Left lung (tissue), 10 donors: ENCODE results near the gene PDE3B. TPM values are rescaled to one million over a fixed set of nuclear protein-coding genes. Genes with fewer than 3 reads are reported as not detected.

ENCODE experiments used
- ATAC-seq: fragments of 200-7000 bp; cut with Tn5 transposase; one replicate; pipeline ENCODE4 v1.9.1; 2020; ENCODE audit warnings: moderate library complexity
- DNase-seq, 4 donors: peaks; one replicate each; pipeline ENCODE4 v3.0.0-alpha.2; 2013 to 2020
- H3K27ac ChIP-seq, 2 donors: fragments of 200-600 bp; sonication (generic) in 1 of 2; one replicate each; pipeline versions ENCODE4 v1.5.0 to v1.8.0; 2020 to 2021
- H3K27me3 ChIP-seq, 2 donors: fragments of 200-600 bp; sonication (generic) in 1 of 2; one replicate each; pipeline versions ENCODE4 v1.5.0 to v1.8.0; 2020 to 2021
- H3K36me3 ChIP-seq, 2 donors: fragments of 200-600 bp; sonication (generic) in 1 of 2; one replicate each; pipeline versions ENCODE4 v1.5.0 to v1.8.0; 2020 to 2021
- H3K4me1 ChIP-seq, 2 donors: fragments of 200-600 bp; one replicate each; pipeline ENCODE4 v1.8.0; 2021
- H3K4me3 ChIP-seq, 2 donors: fragments of 200-600 bp; sonication (generic) in 1 of 2; one replicate each; pipeline versions ENCODE4 v1.5.0 to v1.8.0; 2020 to 2021; ENCODE audit warnings: mild to moderate bottlenecking in 1 of 2
- H3K9me3 ChIP-seq, 2 donors: fragments of 200-600 bp; sonication (generic) in 1 of 2; one replicate each; pipeline versions ENCODE4 v1.5.0 to v1.8.0; 2020 to 2021
- intact Hi-C, 2 donors: fragments of 100-400 bp; cut with DNase I; formaldehyde crosslinking; loops; one replicate each; pipeline versions ENCODE4 v1.11.2 to v1.14.2; 2022
- polyA plus RNA-seq, 6 donors: library from polyadenylated mRNA; unstranded; fragments of 120-200 nt; gene quantifications; one replicate each; pipeline ENCODE4 v1.2.1, GENCODE V29; 2013; ENCODE audit not compliant: insufficient read length in 6 of 6
- total RNA-seq, 2 donors: library from RNA; stranded (reverse); fragmentation: NEBNext Ultra II Directional; extraction: Animal tissue kit (Norgen Biotek cat#: 25700); gene quantifications; one replicate each; pipeline ENCODE4 v1.2.1, GENCODE V29; 2021
- TF ChIP-seq, protein P1 (sequence below), 2 donors: fragments of 200-600 bp; sonication (generic) in 1 of 2; IDR thresholded peaks; one replicate each; pipeline versions ENCODE4 v1.5.0 to v1.8.0; 2021; ENCODE audit warnings: antibody characterized with exemption in 2 of 2
- donor health status: DM: no; HTN: yes; CAD: no.
- donor health status: DM: no; HTN: no; CAD: no.

The PDE3B gene
- total and polyA plus RNA-seq, 8 donors: 17.0 to 36.2 (median 30.9) TPM

DNA sequence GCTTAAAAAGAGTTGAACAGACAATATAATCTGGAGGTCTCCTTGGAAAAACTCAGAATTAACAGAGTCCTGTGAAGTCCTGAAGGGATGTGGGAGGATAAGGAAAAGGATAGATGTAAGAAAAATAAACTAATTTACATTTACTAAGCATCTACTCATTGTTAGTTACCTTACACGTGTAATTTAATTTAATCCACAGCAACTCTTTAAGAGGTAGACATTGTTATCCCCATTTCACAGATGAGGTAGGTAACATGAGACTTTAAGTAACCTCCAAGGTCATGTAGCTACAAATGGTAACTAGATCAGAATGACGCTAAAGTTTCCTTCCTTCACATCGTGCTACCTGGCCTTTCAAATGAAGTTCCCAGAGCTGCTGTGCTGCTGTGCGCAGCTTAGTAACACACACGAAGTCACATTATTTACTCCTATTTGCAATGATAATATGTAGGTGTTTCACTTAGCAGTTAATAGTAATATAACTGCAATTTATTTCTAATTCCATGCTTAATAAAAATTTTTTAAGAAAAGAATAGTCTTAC, 5.7 kb upstream of the PDE3B start:
- no peak overlapping the region for H3K27ac ChIP-seq
- no peak for ATAC-seq

DNA sequence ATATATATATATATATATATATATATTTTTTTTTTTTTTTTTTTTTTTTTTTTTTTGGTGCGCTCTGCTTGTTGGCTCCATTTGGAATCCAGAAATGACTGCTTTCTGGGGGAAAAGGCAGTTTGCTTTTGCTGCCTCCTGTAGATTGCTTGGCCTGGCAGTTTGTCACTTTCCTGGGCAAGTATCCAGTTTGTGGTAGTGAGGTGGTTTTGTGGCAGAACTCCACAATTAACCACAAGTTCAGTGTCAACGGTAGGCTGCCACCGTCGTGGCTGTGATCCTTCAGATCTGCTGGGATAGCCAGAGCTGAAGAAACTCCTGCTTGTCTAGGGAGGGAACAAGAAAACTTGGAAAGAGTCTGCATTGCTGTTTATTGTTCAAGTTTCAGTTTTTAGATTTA, 5.0 kb upstream of the PDE3B start:
- Histone ChIP-seq H3K27me3 (no peaks in the 10 kb centered on the region), H3K36me3 (no peaks in the 10 kb centered on the region), H3K4me1 (peaks cover 0 to 57% of the 10 kb centered on the region in 2 donors), H3K4me3 (no peak overlapping the region), H3K27ac (no peak overlapping the region), H3K9me3 (no peaks in the 10 kb centered on the region)
- intact Hi-C loops: no loop called here
- ATAC-seq (no peak), DNase-seq (no peak)
- TF ChIP-seq, protein P1, sequence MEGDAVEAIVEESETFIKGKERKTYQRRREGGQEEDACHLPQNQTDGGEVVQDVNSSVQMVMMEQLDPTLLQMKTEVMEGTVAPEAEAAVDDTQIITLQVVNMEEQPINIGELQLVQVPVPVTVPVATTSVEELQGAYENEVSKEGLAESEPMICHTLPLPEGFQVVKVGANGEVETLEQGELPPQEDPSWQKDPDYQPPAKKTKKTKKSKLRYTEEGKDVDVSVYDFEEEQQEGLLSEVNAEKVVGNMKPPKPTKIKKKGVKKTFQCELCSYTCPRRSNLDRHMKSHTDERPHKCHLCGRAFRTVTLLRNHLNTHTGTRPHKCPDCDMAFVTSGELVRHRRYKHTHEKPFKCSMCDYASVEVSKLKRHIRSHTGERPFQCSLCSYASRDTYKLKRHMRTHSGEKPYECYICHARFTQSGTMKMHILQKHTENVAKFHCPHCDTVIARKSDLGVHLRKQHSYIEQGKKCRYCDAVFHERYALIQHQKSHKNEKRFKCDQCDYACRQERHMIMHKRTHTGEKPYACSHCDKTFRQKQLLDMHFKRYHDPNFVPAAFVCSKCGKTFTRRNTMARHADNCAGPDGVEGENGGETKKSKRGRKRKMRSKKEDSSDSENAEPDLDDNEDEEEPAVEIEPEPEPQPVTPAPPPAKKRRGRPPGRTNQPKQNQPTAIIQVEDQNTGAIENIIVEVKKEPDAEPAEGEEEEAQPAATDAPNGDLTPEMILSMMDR (IDR thresholded peaks at IDR 0.05): no peak

More for the DNA sequence above, 5.7 kb upstream of the PDE3B start:
- TF ChIP-seq, protein P1 (IDR thresholded peaks at IDR 0.05): no peak
- peaks cover 0 to 54% of the 10 kb centered on the region in 2 donors for H3K4me1 ChIP-seq
- DNase-seq: no peak
- intact Hi-C loops: no loop called here
- no peak overlapping the region for H3K4me3 ChIP-seq
- no peaks in the 10 kb centered on the region for H3K27me3 ChIP-seq
- no peaks in the 10 kb centered on the region for H3K36me3 ChIP-seq
- no peaks in the 10 kb centered on the region for H3K9me3 ChIP-seq

DNA sequence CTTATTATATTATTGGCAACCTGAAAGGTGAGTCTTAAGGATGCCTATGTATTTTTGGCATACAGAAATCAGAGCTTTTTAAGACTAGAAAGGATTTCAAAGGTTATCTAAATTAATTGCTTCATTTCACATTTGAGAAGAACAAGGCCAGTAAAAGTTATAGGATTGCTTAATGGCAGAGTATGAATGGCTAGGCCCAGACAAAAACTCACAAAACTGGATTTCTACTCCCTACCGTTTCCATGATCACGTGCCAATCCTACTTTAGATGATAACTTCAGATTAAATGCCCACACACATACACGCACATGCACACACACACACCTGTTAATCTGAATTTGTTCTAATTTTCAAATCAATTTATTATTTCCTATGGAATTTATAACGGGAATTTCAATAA, 1.8 kb upstream of the PDE3B start:
- Histone ChIP-seq H3K27ac (no peak overlapping the region), H3K4me3 (no peak overlapping the region), H3K27me3 (peaks cover 0 to 22% of the 10 kb centered on the region in 2 donors), H3K9me3 (no peaks in the 10 kb centered on the region), H3K36me3 (no peaks in the 10 kb centered on the region), H3K4me1 (peaks cover 0 to 44% of the 10 kb centered on the region in 2 donors)
- DNase-seq (peak in 1 of 4 donors; percentile 36), ATAC-seq (no peak)
- TF ChIP-seq, protein P1 (IDR thresholded peaks at IDR 0.05): no peak
- intact Hi-C loops: no loop called here

DNA sequence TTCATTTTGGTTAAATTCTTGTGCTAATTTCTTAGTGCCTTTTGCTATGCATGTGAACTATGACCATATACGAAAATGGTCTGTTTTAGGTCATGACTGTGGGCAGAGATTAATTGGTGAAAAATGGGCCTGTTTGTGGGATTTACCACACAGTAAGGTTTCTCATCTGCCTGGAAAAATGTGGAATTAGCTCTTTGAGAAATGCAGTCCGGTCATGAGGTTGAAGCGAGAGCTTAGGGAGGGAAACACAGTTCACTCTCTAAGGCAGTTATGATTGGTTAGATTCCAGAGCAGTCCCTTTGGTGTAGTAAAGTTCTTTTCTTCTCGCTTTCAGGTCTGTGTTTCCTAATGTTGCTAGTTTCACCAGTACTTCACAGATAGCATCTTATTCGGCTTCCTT, 1.2 kb upstream of the PDE3B start:
- intact Hi-C loops: no loop called here
- H3K4me1 ChIP-seq: peaks cover 0 to 39% of the 10 kb centered on the region in 2 donors
- TF ChIP-seq, protein P1 (IDR thresholded peaks at IDR 0.05): no peak
- DNase-seq (no peak), ATAC-seq (no peak)
- H3K9me3 ChIP-seq: no peaks in the 10 kb centered on the region
- no peaks in the 10 kb centered on the region for H3K36me3 ChIP-seq
- no peak overlapping the region for H3K27ac ChIP-seq
- peaks cover 0 to 22% of the 10 kb centered on the region in 2 donors for H3K27me3 ChIP-seq
- H3K4me3 ChIP-seq: peak overlapping the region in 1 of 2 donors; percentile 84

DNA sequence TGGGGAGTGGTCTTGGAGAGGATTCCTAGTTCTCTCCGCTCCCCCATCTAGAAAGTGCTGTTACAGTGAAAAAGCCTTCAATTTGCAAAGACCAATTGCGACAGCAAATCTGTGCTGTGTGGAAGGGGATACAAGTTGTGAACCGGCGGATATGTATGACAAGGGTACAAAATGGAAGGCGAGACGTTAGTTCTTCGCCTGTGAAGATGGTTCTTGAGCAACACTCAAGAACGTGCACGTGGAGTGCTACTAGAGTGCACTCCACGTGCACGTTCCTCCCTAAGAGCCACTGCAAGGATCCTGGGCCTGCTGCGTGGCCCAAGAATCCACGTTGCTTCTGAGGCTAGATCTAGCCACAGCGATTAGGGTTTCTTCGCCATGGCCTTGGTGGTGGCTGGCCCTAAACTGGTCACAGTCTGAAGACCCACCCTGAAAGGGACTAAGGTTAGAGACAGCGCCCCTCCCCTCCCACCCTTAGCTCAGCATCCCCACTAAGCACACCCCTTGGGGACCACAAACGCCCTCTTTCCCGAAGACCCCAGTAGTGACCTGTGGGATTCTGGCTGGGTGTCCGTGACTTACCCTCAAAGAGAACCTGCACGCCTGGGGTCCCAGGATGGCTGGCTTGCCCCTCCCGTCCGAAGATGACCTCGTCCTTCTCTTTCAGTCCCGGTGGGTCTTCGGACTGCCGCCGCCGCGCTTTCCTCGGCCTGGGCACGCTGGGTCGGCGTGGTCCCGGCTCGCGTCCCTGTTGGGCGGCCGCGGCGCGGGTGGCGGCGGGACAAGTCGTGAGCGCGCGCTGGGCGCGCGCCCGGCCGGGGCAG, 519 bp upstream of the PDE3B start:
- Histone ChIP-seq H3K27ac (peak overlapping the region; percentile 31 to 94), H3K9me3 (no peaks in the 10 kb centered on the region), H3K4me3 (peak overlapping the region; percentile 84 to 93), H3K36me3 (no peaks in the 10 kb centered on the region), H3K4me1 (peaks cover 2 to 39% of the 10 kb centered on the region in 2 donors), H3K27me3 (peaks cover 0 to 22% of the 10 kb centered on the region in 2 donors)
- intact Hi-C loops: no loop called here
- peak in 3 of 4 donors; percentile 35 to 96 (median 36) for DNase-seq
- no peak for ATAC-seq
- TF ChIP-seq, protein P1 (IDR thresholded peaks at IDR 0.05): no peak
